HepG2 (cell line): Measurements from ENCODE around the gene CES2. TPM values are rescaled to one million over a fixed set of nuclear protein-coding genes. Genes with fewer than 3 reads are reported as not detected.
A peak's percentile ranks its signal among the peaks of the same experiment; 100 is the strongest.

Experiments
- CREB1 ChIP-seq, 2 experiments: fragments of 450-650 bp in 1 of 2; IDR thresholded peaks; 2 replicates each; pipeline ENCODE4 v1.6.1; 2016 to 2017; ENCODE audit warnings: control low read depth in 1 of 2, mild to moderate bottlenecking in 1 of 2, missing compliant biosample characterization in 1 of 2, missing genetic modification characterization in 1 of 2
- ELF3 ChIP-seq: IDR thresholded peaks from 2 replicates; pipeline ENCODE4 v1.6.1; 2016; ENCODE audit warnings: missing genetic modification reagents, missing compliant biosample characterization
- ERF ChIP-seq: IDR thresholded peaks from 2 replicates; pipeline ENCODE4 v1.6.1; 2018; ENCODE audit warnings: missing biosample characterization, missing genetic modification reagents
- GATA4 ChIP-seq: sonication (generic); IDR thresholded peaks from 2 replicates; pipeline ENCODE4 v1.6.1; 2016; ENCODE audit warnings: antibody characterized with exemption, low read depth, borderline replicate concordance
- ISL2 ChIP-seq: sonication (generic); formaldehyde crosslinking; IDR thresholded peaks from 2 replicates; pipeline ENCODE4 v1.5.0; 2020; ENCODE audit warnings: missing genetic modification reagents
- KDM3A ChIP-seq: IDR thresholded peaks from 2 replicates; pipeline ENCODE4 v1.6.1; 2018; ENCODE audit warnings: low read depth, missing compliant biosample characterization
- MIXL1 ChIP-seq: IDR thresholded peaks from 2 replicates; pipeline ENCODE4 v1.6.1; 2016
- ONECUT2 ChIP-seq: sonication (generic); formaldehyde crosslinking; IDR thresholded peaks from 2 replicates; pipeline ENCODE4 v1.4.0; 2020; ENCODE audit warnings: missing genetic modification reagents
- RXRA ChIP-seq: sonication (generic); formaldehyde crosslinking; IDR thresholded peaks from 2 replicates; pipeline ENCODE4 v1.5.1; 2020; ENCODE audit warnings: missing genetic modification reagents
- TBX2 ChIP-seq: sonication (generic); formaldehyde crosslinking; IDR thresholded peaks from 2 replicates; pipeline ENCODE4 v1.5.0; 2020; ENCODE audit warnings: missing genetic modification reagents, mild to moderate bottlenecking, borderline replicate concordance
- ZBTB3 ChIP-seq: sonication (generic); formaldehyde crosslinking; IDR thresholded peaks from 2 replicates; pipeline ENCODE4 v1.4.0; 2020; ENCODE audit warnings: low read depth, mild to moderate bottlenecking, moderate library complexity, missing genetic modification reagents, borderline replicate concordance
- ZNF468 ChIP-seq: sonication (generic); formaldehyde crosslinking; IDR thresholded peaks from 2 replicates; pipeline ENCODE4 v1.8.0; 2022; ENCODE audit warnings: mild to moderate bottlenecking, moderate library complexity, missing genetic modification reagents
- ZNF501 ChIP-seq: sonication (generic); formaldehyde crosslinking; IDR thresholded peaks from 2 replicates; pipeline ENCODE4 v1.5.1; 2020; ENCODE audit warnings: mild to moderate bottlenecking, moderate library complexity, missing genetic modification reagents
- ZNF776 ChIP-seq: sonication (generic); formaldehyde crosslinking; IDR thresholded peaks from 2 replicates; pipeline ENCODE4 v1.4.0; 2020; ENCODE audit warnings: mild to moderate bottlenecking, missing genetic modification reagents
- polyA plus RNA-seq, 8 experiments: library from polyadenylated mRNA; depleted of rRNA in 3 of 8; stranded (reverse) in 7 of 8; unstranded in 1 of 8; fragments of >200 nt; fragmentation: Illumina TruSeq in 4 of 8; extraction: Trizol in 4 of 8; gene quantifications; 2 replicates each; pipeline versions ENCODE4 v1.2.1 to v1.2.3, GENCODE V29; 2011 to 2016; ENCODE audit warnings: low read depth in 4 of 8, missing spikeins in 1 of 8, mixed read lengths in 1 of 8; ENCODE audit not compliant: insufficient read depth in 1 of 8
- total RNA-seq, 5 experiments: library from RNA; depleted of rRNA; stranded (reverse); fragments of >200 nt; fragmentation: Illumina TruSeq; extraction: Trizol; gene quantifications; 2 replicates each; pipeline ENCODE4 v1.2.3, GENCODE V29; 2016; ENCODE audit warnings: low read depth in 1 of 5
- TF ChIP-seq, protein P1 (sequence below): sonication (generic); formaldehyde crosslinking; IDR thresholded peaks from 2 replicates; pipeline ENCODE4 v1.4.0; 2020; ENCODE audit warnings: missing genetic modification reagents
- TF ChIP-seq, protein P2 (sequence below): sonication (generic); IDR thresholded peaks from 2 replicates; pipeline ENCODE4 v1.6.1; 2016; ENCODE audit warnings: low read depth, borderline replicate concordance
- TF ChIP-seq, protein P3 (sequence below): IDR thresholded peaks from 2 replicates; pipeline ENCODE4 v1.6.1; 2016; ENCODE audit warnings: missing genetic modification reagents, missing compliant biosample characterization
- TF ChIP-seq, protein P4 (sequence below): sonication (generic); formaldehyde crosslinking; IDR thresholded peaks from 2 replicates; pipeline ENCODE4 v1.4.0; 2020; ENCODE audit warnings: missing genetic modification reagents, borderline replicate concordance
- TF ChIP-seq, protein P5 (sequence below): sonication (generic); formaldehyde crosslinking; IDR thresholded peaks from 2 replicates; pipeline ENCODE4 v1.5.0; 2020; ENCODE audit warnings: missing genetic modification reagents, mild to moderate bottlenecking, borderline replicate concordance
- TF ChIP-seq, protein P6 (sequence below): IDR thresholded peaks from 2 replicates; pipeline ENCODE4 v1.6.1; 2018; ENCODE audit warnings: missing genetic modification reagents

The CES2 gene
- total and polyA plus RNA-seq, 2 of the 13 experiments (the other 11 are each of a cell fraction or from before 2014, with no cell fraction given) = 50.6 to 63.8 TPM

DNA sequence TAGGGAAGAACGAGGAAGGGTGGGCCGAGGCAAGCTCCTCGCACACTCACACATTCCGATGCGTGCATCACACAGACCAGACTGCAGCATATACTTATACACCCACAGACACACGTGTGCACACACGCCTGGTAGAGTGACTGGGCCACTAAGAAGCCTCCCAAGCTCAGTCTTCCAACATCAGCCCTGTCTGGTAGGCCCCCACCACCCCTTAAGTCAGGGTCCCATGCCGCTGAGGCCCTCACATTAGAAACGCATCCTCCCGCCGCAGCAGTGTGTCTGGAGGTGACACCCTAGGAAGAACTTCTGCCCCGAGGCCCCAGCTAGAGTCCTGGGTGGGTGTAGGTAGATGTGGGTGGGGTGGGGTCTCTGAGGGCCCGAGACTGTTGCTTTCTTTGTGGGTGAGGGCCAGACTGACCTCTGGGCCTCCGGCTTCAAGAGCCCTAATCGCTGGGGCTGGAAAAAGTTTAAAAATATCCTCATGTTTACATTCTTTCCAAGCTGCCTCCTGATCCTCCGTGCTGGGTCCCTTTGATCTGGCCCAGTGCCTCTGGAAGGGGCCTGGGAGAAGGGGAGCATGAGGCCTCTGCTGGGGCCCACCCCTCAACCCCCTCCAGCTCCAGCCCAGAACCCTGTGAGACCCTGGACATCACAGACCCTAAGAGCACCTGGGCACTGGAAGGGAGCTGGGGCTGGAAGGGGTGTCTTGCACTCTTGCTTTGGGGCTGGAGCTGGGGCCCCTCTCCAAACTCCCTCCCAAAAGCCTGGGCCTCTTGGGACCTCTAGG, 30.3 kb upstream of the CES2 start (continued):
- TF ChIP-seq, protein P1, sequence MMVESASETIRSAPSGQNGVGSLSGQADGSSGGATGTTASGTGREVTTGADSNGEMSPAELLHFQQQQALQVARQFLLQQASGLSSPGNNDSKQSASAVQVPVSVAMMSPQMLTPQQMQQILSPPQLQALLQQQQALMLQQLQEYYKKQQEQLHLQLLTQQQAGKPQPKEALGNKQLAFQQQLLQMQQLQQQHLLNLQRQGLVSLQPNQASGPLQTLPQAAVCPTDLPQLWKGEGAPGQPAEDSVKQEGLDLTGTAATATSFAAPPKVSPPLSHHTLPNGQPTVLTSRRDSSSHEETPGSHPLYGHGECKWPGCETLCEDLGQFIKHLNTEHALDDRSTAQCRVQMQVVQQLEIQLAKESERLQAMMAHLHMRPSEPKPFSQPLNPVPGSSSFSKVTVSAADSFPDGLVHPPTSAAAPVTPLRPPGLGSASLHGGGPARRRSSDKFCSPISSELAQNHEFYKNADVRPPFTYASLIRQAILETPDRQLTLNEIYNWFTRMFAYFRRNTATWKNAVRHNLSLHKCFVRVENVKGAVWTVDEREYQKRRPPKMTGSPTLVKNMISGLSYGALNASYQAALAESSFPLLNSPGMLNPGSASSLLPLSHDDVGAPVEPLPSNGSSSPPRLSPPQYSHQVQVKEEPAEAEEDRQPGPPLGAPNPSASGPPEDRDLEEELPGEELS (CRISPR knock-in tag) = peak; percentile 85
- TF ChIP-seq ZNF501 = peak; percentile 9; the same call in 1 of the 2 replicates
- peak; percentile 84; the same call in 1 of the 2 replicates for TF ChIP-seq GATA4
- TF ChIP-seq, protein P2, sequence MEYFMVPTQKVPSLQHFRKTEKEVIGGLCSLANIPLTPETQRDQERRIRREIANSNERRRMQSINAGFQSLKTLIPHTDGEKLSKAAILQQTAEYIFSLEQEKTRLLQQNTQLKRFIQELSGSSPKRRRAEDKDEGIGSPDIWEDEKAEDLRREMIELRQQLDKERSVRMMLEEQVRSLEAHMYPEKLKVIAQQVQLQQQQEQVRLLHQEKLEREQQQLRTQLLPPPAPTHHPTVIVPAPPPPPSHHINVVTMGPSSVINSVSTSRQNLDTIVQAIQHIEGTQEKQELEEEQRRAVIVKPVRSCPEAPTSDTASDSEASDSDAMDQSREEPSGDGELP = peak; percentile 54; the same call in 1 of the 2 replicates
- TF ChIP-seq, protein P3, sequence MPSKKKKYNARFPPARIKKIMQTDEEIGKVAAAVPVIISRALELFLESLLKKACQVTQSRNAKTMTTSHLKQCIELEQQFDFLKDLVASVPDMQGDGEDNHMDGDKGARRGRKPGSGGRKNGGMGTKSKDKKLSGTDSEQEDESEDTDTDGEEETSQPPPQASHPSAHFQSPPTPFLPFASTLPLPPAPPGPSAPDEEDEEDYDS = peak; percentile 62
- peak; percentile 42; the same call in 1 of the 2 replicates for TF ChIP-seq ELF3 (CRISPR knock-in tag)
- TF ChIP-seq, protein P4, sequence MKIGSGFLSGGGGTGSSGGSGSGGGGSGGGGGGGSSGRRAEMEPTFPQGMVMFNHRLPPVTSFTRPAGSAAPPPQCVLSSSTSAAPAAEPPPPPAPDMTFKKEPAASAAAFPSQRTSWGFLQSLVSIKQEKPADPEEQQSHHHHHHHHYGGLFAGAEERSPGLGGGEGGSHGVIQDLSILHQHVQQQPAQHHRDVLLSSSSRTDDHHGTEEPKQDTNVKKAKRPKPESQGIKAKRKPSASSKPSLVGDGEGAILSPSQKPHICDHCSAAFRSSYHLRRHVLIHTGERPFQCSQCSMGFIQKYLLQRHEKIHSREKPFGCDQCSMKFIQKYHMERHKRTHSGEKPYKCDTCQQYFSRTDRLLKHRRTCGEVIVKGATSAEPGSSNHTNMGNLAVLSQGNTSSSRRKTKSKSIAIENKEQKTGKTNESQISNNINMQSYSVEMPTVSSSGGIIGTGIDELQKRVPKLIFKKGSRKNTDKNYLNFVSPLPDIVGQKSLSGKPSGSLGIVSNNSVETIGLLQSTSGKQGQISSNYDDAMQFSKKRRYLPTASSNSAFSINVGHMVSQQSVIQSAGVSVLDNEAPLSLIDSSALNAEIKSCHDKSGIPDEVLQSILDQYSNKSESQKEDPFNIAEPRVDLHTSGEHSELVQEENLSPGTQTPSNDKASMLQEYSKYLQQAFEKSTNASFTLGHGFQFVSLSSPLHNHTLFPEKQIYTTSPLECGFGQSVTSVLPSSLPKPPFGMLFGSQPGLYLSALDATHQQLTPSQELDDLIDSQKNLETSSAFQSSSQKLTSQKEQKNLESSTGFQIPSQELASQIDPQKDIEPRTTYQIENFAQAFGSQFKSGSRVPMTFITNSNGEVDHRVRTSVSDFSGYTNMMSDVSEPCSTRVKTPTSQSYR = peak; percentile 78; the same call in 1 of the 2 replicates
- no peak for TF ChIP-seq KDM3A (CRISPR knock-in tag)
- no peak for TF ChIP-seq CREB1 (IDR thresholded peaks at IDR 0.05)
- no peak for TF ChIP-seq CREB1 (CRISPR knock-in tag; IDR thresholded peaks at IDR 0.05)
- TF ChIP-seq, protein P5, sequence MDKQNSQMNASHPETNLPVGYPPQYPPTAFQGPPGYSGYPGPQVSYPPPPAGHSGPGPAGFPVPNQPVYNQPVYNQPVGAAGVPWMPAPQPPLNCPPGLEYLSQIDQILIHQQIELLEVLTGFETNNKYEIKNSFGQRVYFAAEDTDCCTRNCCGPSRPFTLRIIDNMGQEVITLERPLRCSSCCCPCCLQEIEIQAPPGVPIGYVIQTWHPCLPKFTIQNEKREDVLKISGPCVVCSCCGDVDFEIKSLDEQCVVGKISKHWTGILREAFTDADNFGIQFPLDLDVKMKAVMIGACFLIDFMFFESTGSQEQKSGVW (CRISPR knock-in tag) = no peak
- peak; percentile 53; the same call in 1 of the 2 replicates for TF ChIP-seq ERF (CRISPR knock-in tag)
- TF ChIP-seq ZNF776 (CRISPR knock-in tag) = no peak; the same call in 1 of the 2 replicates
- TF ChIP-seq MIXL1 (CRISPR knock-in tag) = no peak
- TF ChIP-seq, protein P6, sequence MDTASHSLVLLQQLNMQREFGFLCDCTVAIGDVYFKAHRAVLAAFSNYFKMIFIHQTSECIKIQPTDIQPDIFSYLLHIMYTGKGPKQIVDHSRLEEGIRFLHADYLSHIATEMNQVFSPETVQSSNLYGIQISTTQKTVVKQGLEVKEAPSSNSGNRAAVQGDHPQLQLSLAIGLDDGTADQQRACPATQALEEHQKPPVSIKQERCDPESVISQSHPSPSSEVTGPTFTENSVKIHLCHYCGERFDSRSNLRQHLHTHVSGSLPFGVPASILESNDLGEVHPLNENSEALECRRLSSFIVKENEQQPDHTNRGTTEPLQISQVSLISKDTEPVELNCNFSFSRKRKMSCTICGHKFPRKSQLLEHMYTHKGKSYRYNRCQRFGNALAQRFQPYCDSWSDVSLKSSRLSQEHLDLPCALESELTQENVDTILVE (CRISPR knock-in tag) = peak; percentile 77; the same call in 1 of the 2 replicates
- peak; percentile 36; the same call in 1 of the 2 replicates for TF ChIP-seq TBX2
- TF ChIP-seq RXRA = no peak; the same call in 1 of the 2 replicates
- no peak for TF ChIP-seq ONECUT2 (CRISPR knock-in tag)
- no peak for TF ChIP-seq ZBTB3
- TF ChIP-seq ZNF468 = no peak
- peak; percentile 93 for TF ChIP-seq ISL2
